Inflammatory macrophage (primary cell): ENCODE results near the gene NEURL1.
A peak's percentile ranks its signal among the peaks of the same experiment; 100 is the strongest.

Source experiments
- DNase-seq, 2 donors: peaks; one replicate each; pipeline ENCODE4 v3.0.0-alpha.2; 2020 to 2022

NEURL1 gene

DNA sequence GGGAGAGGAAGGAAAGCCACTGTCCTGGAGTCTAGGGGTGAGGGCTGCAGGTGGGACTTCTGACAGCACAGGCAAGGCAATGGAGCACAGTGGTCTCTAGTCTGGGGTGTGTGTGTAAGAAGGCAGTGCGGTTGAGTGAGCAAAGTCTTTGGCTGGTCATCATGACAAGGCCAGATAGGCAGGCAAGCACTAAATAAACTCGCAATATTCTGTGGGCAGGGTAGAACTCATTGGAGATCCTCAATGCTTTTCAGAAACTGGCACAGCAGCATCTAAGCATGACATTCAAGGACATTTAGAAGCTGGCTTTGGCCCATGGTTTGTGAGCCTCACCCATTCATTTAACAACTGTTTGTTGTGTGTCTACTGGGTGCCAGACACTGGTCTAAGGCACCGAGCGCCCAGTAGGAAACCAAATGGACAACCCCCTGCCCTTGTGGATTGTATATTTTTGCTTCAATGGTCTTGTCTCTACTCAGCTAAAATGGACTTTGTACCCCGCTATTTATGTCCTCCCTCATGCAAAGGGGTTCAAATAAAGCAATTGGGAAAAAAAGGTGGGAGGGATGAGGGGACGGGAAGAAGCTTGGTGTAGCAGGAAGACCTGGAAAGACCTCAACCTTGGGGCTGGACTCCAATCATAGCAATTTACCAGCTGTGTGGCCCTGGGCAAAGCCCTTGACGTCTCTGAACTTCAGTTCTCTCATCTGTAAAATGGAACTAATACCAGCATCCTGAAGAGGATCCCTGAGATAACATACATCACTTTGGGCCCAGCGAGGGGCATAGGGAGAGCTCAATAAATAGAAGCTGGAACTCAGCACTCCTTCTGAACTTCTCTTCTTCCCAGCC, 116.0 kb downstream of the NEURL1 start:
- DNase-seq: no peak

DNA sequence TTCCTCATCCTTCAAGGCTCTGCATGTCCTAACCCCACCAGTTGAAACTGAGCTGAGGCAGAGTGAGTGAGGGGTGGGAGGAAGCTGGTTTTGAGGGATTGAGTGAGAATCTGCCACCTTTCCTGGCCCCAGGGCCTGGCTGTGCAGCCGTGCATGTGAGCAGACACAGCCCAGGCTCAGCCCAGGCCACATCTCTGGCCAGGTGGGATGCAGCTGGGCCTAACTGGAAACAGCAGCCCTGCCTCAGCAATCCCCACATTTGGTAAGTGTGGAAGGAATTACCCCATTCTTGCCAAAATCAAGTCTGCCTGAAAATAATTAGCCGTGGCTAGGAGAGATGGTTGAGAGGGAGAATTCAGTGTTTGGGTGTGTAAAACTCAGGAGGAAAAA, 116.6 kb downstream of the NEURL1 start:
- no peak for DNase-seq

DNA sequence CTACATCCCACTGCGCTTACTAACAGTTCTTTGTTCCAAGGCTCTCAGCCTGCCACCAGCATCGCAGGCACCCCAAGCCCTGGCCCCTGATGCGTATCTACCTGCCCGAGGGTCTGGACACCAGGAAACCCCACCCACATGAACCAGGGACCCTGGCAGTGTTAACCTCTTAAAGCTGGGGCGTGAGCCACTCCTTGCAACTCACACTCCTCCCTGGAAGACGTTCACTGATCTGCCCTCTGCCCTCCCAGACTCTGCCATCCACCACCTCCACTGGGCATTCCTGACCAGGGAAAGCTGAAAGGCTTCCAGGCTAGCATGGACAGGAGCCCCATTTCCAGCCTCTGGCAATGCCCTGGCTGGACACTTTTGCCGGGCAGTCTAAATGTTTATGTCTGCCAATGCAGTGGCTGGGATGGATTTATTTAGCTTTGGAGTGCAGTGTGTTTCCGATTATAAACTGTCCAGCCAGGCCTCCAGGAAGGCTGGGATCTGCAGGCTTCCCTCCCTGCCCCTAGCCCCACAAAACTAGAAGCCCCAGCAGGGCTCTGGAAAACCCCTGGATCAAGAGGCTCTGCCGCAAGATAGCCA, 117.5 kb downstream of the NEURL1 start:
- DNase-seq: no peak

DNA sequence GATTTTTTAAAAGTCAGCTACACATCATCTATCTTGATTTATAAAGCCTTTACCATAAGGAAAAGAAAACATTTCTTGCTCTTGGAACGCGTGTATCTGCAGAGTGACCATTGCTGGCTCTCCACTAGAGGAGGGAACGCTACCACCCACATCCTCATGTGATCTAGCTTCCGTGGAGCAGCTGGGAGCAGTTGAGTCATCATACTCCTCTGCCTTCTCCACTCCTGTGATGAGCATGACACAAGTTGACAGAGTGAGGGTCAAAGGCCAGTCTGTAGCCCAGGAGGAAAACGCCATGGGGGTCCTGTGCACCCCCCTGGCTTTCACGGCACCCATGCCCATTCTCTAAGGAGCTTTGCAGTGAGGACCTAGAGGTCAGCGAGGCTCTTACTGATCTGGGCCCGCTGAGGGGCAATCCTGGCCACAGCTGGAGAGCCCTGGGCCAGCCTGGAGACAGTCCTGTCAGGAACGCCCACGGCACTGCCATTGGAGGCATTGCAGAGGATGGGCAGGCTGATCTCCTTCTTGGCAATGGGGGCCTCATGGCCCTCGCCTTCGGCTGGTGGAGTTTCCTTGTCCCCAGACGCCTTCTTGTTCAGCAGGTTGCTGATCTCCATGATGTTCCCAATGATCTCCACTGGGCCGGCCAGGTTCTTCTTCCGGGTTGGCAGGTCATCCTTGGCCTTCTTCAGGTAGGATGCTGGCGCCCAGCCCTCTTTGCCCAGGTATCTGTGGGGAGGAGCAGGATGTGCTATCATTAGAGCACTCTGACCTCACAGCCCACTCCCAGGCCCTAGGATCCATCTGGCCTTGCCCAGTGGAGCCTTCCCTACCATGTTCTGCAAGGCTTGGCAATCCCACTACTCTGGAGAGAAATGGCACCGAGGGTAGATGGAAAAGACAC, 119.2 kb downstream of the NEURL1 start:
- peak; percentile 91 to 95 for DNase-seq

DNA sequence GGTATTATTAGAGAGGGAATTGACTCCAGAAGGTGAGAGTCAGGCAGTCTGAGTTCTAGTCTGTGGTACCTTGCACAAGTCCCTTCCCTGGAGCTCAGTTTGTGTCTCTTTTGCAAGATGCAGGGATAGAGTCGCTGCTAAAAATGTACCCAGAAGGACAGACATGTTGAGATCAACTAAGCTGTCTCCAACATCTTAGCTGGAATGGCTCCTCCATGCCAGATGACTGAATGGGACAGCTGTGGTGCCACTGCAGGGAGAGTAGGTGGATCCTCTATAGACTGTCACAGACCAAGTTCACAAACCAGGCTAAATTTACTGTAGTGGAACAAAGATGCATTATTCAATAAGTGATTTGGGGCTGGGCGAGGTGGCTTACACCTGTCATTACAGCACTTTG, 120.1 kb downstream of the NEURL1 start:
- no peak for DNase-seq

DNA sequence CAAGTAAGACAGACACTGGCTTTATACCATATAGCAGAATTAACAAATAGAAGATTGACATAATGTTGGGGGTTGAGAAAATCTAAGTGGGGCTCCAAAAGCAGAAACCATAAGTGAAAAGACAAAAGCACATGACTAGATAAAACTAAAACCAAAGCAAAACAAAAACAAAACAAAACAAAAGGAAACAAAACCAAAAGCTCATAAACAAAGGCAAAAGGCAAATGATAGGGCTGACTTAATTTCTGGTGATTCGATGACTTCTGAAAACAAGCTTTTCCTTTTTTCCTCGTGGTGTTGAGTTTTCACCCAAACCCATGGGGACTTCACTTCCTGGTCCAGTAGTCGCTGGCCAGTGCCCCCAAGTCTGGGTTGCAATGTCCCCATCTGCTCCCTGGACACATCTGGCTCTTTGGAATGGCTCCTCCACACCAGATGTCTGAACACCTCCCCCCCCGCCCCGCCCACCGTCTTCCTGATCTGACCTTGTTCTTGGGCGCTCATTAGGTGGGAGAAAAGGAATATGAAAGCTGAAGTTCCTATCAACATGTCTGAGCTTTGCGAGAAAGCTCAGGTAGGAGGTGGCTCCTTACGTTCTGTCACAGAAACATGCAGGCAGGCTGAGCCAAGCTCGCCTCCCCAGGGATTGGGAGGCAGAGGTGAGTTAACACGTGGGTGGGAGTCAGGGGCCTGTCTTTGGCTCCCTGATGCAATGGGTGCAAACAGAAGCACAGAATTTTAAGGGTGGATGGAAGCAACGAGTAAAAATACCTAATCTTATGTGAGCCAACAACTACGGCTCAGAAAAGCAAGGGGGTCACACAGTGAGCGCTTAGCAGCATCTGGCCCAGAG, 121.0 kb downstream of the NEURL1 start:
- DNase-seq: no peak

DNA sequence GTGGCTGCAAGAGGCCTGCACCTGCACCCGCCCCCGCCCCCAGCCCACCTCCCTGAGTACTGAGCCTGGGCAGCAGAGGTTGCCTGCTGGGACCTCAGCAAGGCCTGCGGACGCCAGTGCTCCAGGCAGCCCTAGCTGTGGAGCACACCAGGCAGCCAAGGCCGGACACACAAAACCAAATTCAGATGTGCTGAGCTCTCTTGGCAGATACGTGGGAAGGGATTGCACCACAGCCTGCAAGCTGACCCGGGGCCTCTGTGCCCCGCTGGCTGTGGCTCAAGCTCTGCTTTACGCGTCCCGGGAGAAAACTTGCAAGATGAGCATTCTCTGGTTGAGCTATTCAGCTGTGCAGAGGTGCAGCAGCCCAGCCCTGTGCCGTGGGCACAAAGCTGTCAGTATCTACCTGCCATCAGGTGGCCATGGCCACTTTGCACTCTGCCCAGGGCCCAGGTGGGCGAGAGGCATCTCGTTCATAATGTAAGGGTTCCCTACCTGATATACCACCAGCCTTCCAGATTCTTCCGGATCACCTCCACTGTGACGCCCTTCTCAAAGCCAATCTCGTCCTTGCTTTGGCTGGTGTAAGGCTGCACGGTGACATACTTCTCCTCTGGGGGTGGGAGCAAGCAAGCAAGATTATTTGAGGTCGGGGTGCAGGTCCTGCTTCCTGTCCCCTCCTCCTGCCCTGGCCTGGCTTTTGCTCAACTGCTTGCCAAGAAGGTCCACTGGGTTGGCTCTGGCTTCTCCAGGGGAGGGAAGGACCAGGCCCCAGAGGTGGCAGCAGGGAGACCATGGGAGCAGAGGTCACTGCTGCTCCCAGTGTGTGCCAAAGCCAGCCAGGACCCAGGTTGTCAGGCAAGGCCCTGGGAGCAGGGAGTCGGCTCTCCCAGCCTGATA, 123.4 kb downstream of the NEURL1 start:
- peak; percentile 67 to 85 for DNase-seq

DNA sequence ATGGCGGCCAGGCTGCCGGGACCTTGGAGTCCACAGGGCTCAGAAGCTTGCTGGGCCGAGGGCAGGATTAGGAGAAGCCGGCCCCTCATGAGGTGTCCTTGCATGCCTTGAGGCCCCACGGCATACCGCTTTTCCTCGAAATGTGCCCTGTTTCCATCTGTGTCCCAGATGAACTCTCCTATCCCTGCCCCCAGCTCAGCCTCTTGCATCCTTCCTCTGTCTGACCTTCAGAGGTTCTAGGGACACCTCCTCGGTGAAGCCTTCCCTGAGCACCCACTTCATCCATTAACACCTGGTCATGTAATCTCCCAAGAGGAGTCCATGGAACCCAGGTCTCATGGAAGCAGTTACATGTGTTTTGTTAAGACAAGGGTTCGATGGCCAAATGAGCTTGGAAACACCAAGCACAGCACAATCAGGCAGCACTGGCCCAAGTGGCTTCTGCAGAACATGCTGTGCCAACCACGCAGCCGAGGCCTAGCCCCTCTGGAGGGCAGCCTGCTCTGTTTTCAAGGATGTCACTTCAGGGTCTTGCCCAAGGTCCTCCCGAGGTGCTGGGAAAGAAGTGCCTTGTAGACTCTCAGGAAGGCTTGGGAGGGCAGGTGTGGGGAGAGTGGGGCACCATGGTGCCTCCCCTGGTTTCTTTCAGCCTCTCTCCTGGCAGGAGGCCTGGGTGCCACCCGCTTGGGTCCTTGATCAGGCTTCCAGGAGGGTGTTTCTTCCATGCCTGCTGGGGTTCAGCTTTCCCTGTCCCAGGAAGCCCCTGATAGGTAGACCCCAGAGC, 124.3 kb downstream of the NEURL1 start:
- no peak for DNase-seq

DNA sequence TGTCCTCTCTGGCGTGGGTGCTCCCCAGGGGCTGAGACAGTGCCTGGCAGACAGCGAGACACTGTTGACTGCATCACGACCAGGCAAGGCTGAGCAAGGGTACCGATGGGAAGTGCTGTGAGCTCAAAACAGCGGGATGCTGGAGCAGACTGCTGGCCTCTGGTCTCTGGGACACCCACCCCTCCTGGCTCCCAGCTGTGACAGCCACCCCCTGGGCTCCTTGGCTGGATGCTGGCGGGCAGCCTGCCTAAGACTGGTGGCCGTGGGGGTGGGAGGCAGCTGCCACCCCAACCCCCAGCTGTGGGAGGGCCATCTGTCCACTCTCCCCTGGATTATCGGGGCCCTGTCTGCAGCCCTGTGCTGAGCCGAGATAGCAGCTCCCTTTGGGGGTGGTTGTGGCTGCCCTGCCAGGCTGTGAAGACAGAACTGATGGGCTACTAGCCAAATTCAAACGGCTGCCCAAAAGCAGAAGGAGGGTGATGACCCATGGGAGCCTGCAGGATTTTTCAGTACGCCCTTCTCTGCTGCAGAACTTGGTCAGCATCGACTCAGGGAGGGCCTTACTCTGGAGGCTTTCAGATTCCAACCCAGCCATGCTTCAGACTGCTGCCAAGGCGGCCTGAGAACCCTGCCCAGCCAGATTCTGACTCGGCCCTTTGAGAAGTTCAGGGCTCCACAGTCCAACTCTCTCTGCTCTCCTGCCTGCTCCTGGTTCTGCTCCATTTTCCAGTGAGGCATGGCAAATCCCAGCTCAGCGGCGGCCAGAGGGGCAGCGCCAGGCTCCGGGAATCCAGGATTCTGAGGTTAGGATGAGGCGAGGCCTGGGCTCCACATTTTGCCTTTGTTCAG, 125.3 kb downstream of the NEURL1 start:
- DNase-seq: peak; percentile 36 to 54

DNA sequence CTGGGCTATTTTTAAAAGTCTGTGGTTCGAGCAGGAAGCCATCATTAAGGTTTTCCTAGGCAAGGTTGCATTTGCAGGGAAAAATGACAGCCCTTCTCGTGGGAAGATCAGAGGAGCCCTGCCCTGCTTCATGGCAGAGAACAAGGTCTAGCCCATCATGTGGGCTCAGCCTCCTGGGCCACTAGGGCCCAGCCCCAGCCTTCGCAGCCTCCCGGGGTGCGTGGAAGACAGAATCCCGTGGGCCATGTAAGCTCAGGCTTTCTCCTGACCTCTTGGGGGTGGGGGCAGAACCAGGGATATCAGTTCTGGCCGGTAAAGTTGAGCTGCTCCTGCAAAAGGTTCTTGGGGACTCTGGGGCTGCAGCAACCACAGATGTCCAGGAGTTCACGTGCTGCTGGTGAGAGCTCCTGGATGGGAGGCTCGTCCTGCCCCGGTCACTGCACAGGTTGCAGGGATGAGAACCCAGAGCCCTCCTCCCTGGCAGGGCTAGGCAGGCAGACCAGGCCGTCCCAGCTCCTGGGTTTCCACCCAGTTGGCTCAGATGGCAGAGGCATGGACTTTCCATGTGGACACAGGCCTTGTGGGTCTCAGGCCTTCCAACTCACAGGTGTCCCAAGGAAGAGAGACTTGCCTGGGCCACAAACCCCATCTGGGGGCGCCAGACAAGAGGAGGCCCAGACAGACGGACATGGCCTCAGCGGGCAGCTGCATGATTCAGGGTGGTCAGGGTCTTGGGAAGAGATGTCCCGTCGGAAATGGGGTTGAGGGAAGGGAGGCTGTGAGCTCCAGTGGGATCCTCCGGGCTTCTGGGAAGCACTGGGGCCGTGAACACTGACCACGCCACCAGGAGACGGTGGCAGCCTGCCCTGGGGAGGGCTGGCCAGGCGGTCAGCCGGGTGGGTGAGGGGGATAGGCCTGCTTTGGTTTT, 126.2 kb downstream of the NEURL1 start:
- no peak for DNase-seq

DNA sequence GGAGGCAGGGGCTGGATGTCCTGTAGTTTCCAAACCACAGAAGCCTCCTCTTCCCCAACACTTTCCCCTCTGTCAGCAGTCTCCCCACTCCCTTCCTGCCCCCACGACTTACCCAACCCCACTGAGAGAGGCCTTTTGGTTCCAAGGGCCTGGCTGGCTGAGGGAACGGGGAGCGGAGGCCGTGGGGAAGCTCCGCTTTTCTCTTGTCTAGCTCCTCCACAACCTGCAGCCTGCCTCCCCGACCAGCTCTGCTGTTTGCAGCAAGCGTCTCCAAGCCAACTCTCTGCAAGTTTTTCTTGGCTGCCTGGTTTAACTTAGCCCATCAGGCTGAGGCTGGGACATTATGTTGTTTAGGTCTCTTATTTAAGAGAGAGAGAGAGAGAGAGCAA, 126.8 kb downstream of the NEURL1 start:
- peak in 1 of 2 donors; percentile 51 for DNase-seq

DNA sequence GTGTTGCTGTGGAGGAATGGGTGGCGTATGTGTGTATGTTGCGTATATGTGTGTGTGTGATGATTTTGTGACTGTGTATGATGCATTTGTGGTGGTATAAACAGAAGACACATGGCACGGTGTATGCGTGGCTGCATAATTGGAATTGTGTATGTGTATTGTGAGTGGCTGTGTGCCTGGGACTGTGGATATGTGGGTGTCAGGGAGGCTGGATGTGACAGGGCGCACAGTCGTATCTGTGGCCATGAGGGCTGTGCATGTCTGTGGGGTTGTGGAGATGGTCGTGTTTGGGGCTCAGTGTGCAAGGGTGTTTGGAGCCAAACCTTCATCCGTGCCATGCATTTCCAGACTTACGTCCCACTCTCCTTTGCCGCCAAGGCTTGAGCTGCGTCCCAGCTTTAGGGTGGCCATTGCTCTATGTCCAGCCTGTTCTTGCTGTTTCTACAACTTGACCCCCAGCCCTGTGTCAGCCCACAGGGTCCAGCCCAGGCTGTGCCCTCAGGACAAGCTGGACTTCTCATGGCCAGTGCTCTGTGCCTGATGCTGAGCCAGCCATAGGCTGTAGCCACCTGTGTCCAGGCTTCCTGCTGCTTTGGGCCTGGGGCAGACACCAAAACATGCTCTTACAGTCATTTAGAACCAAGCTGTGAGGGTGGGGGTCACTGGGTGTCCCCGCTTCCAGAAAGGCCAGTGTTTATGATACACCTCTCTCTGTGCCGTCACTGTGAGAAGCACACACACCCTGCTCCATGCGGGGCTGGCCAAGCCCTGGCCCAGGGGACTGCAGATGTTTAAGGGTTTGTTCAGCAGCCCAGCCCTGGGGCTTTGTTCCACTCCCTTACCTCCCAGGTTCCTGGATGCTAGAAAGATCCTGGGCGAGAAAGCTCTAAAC, 127.6 kb downstream of the NEURL1 start:
- DNase-seq: no peak

DNA sequence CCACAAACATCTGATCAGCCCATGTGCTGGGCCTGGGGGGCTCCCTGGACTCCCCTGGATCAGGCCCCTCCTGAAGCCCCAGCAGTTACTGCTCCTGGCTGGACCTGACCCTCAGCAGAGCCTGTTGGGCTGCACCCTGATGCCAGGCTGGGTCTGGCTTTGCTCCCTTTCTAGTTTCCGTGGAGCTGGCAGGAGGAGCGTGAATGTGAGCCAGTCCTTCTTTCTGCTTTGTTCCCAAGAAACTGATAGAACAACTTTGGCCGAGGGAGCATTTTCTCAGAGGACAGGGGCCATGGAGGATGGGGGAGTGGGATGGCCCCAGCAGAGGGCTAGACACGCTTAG, 128.2 kb downstream of the NEURL1 start:
- no peak for DNase-seq

DNA sequence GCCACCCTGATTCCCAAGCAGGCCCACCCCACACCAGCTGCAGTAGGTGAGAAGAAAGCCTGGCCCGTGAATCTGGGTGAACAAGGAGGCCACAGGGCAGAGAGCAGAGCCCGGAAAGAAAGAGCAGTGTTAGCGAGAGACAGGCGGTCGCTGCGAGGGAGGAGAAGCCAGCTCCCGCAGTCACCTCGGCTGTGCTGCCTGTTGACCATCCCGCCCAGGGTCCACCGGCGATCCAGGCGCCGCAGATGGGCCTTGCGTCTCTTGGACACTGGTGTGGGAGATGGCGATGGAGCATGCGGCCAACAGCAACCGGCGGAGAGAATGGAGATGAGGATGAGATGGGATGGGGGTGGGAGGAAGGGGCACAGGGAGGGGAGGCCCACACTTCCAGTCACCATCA, 128.8 kb downstream of the NEURL1 start:
- DNase-seq: no peak

DNA sequence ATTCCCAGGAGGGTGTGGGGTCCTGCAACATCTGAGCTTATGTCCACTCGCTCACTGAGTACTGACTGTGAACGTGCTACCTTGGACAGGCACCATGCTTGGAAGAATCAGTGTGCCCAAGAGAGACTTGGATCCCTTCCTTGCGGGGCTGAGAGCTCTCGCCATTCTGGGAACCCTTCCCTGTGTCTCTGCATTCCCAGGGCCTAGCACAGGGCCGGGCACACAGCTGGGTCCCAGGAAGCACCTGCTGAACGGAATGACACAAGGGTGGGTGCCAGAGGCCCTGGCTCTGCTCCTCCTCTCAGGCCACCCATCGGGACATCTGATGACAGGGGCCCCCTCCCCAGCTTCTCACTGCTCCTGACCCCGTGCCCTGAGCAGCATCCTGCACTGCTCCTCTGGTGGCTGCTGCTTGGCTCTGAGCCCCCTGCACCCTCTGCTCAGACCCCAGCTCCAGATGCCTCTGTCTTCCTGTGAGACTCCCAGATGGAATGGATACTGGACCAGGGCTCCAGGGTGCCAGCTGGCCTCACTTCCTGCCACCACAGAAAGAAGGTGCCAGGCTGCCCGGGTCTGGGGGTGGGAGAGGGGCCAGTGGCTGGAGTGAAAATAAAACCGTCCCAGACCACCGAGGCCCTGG, 129.6 kb downstream of the NEURL1 start:
- DNase-seq: no peak

DNA sequence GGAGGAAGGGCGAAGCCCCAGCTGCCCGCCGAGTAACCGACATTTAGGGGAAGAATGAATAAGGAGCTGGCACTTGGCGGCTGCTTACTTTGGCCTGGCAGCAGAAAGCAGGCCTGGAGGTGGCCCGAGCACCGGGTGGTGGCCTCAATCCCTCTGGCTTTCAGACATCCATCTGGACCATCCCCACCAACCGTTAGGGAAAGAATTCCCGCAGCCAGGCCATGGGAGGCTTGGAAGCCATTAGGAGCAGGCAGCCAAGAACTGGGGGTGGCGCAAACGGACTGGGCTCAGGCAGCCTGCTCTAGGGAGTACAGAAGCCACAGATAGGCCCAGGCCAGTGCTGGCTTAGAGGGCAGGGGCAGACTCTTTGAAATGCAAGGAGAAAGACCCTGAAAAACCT, 132.7 kb downstream of the NEURL1 start:
- DNase-seq: no peak
